Measurements from ENCODE around the gene AK5.

AK5 gene

DNA sequence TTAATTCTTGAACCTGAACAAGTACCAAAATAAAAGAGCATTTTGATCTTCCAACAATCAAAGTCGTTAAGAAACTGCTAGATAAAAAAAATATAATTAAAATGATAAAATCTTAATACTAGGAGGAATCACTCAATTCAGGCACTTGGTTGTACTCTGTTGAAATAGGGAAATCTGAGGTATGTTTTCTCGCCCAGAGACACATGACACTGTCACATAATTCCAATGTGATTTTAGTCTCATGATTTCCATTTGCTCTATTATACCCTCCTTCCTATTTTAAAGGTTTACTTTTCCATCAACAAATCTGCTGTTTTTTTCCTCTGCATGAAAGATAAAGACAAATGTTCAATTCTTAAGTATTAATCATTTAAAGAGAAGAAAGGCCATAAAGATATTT is 303.1 kb downstream of the AK5 start:
- no peaks in the 10 kb centered on the region for H3K9me3 ChIP-seq (ENCODE audit: control insufficient read depth in 2 of 2, low read length in 2 of 2)
- H3K27me3 ChIP-seq (ENCODE audit: control insufficient read depth in 1 of 2, insufficient read depth in 2 of 2, low read length in 2 of 2), result no peaks in the 10 kb centered on the region
- H3K36me3 ChIP-seq (ENCODE audit: control insufficient read depth in 2 of 2, insufficient read depth in 2 of 2, low read length in 2 of 2), result peaks cover 5% of the 10 kb centered on the region in 2 donors
- no peak overlapping the region for H3K9ac ChIP-seq (ENCODE audit: low read length in 2 of 2)
- H3K4me3 ChIP-seq (ENCODE audit: low read length in 2 of 2), result no peak overlapping the region
- no peak overlapping the region for H3K27ac ChIP-seq (ENCODE audit: low read length)
- H3K4me1 ChIP-seq (ENCODE audit: control insufficient read depth, insufficient read depth, low read length), result no peaks in the 10 kb centered on the region

DNA sequence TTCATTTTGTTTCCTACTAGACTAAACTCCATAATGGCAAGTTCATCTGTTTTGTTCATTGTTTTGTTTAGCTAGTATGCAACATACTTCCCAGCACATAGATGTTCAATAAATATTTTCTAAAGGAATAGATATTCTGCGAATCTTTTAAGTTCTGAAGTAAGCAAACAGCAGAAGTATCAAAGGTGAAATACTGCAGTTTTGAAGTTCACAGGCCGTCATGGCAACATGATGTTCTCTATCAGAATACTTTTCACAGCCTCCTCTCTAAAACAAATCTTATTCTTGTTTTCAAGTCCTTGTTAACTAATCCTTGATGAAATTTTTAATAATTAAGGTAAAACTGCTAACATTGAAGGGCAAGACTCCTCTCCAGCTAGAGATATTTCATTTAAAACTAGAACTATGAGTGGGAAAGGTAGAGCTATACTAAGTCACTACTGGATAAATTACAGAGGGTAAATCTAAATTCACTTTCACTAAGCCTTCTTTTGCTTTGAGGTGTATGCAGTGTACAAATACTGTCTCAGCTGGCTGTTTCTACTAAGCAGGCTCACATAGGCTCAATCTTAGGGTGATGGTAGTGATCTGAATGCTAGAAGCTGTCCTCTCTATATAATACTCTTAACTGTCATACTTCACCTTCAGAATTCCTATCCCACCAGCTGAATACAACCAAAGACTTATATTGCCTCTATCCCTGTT is 303.9 kb downstream of the AK5 start:
- no peak overlapping the region for H3K9ac ChIP-seq (ENCODE audit: low read length in 2 of 2)
- no peaks in the 10 kb centered on the region for H3K4me1 ChIP-seq (ENCODE audit: control insufficient read depth, insufficient read depth, low read length)
- H3K4me3 ChIP-seq (ENCODE audit: low read length in 2 of 2), result no peak overlapping the region
- no peaks in the 10 kb centered on the region for H3K27me3 ChIP-seq (ENCODE audit: control insufficient read depth in 1 of 2, insufficient read depth in 2 of 2, low read length in 2 of 2)
- H3K36me3 ChIP-seq (ENCODE audit: control insufficient read depth in 2 of 2, insufficient read depth in 2 of 2, low read length in 2 of 2), result peaks cover 0 to 5% of the 10 kb centered on the region in 2 donors
- no peak overlapping the region for H3K27ac ChIP-seq (ENCODE audit: low read length)
- no peaks in the 10 kb centered on the region for H3K9me3 ChIP-seq (ENCODE audit: control insufficient read depth in 2 of 2, low read length in 2 of 2)

DNA sequence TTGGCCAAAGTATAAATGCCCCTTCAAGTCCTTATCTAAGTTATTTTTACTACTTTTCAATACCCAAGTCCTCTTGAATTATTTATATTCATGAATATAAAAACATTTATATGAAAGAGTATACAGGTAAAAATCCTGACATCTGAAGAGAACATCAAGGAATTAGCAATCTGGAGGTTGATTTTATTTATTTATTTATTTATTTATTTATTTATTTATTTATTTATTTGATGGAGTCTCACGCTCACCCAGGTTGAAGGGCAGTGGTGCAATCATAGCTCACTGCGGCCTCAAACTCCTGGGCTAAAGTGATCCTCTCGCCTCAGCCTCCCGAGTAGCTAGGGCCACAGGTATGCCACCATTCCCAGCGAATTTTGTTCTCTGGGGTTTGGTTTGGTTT is 307.4 kb downstream of the AK5 start:
- no peaks in the 10 kb centered on the region for H3K4me1 ChIP-seq (ENCODE audit: control insufficient read depth, insufficient read depth, low read length)
- no peak overlapping the region for H3K4me3 ChIP-seq (ENCODE audit: low read length in 2 of 2)
- H3K9ac ChIP-seq (ENCODE audit: low read length in 2 of 2), result no peak overlapping the region
- no peaks in the 10 kb centered on the region for H3K9me3 ChIP-seq (ENCODE audit: control insufficient read depth in 2 of 2, low read length in 2 of 2)
- H3K27me3 ChIP-seq (ENCODE audit: control insufficient read depth in 1 of 2, insufficient read depth in 2 of 2, low read length in 2 of 2), result no peaks in the 10 kb centered on the region
- H3K36me3 ChIP-seq (ENCODE audit: control insufficient read depth in 2 of 2, insufficient read depth in 2 of 2, low read length in 2 of 2), result no peaks in the 10 kb centered on the region
- no peak overlapping the region for H3K27ac ChIP-seq (ENCODE audit: low read length)

DNA sequence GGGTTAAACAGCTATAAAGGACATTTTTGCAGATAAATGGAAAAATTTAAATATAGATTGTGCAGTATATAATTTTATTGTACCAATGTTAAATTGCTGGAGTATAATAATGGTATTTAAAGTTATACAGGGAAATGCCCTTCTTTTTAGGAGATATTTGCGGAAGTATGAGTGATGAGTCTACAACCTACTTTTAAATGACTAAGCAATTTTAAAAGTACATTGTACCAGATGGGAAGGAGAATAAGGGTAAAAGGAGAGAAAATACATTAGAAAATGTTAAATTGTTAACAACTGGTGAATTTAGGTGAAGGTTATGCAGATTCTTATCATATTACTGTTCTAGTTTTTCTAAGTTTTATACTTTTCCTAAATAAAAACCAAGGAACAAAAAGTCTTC is 308.8 kb downstream of the AK5 start:
- H3K9me3 ChIP-seq (ENCODE audit: control insufficient read depth in 2 of 2, low read length in 2 of 2), result no peaks in the 10 kb centered on the region
- no peak overlapping the region for H3K27ac ChIP-seq (ENCODE audit: low read length)
- no peak overlapping the region for H3K9ac ChIP-seq (ENCODE audit: low read length in 2 of 2)
- H3K27me3 ChIP-seq (ENCODE audit: control insufficient read depth in 1 of 2, insufficient read depth in 2 of 2, low read length in 2 of 2), result no peaks in the 10 kb centered on the region
- H3K4me1 ChIP-seq (ENCODE audit: control insufficient read depth, insufficient read depth, low read length), result no peaks in the 10 kb centered on the region
- H3K36me3 ChIP-seq (ENCODE audit: control insufficient read depth in 2 of 2, insufficient read depth in 2 of 2, low read length in 2 of 2), result no peaks in the 10 kb centered on the region
- no peak overlapping the region for H3K4me3 ChIP-seq (ENCODE audit: low read length in 2 of 2)

DNA sequence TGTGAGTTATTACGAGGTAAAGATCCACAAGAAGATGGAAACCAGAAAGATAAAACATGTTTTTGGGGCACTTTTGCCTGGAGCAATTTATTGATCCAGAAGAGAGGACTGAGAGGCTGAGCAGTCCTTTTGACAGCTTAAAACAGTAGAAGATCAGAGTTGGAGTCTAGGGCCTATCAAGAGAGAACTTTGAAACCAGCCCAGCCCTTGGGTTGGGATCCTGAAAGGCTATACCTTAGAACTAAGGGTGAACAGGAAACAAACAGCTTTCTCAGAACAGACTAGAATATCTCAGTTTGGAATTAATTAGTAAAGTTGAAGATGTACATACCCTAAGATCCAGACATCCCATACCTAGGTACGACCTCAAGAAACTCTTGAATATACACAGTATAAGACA is 311.1 kb downstream of the AK5 start:
- Histone ChIP-seq H3K27ac (ENCODE audit: low read length) (no peak overlapping the region), H3K4me1 (ENCODE audit: control insufficient read depth, insufficient read depth, low read length) (no peaks in the 10 kb centered on the region), H3K9me3 (ENCODE audit: control insufficient read depth in 2 of 2, low read length in 2 of 2) (no peaks in the 10 kb centered on the region), H3K9ac (ENCODE audit: low read length in 2 of 2) (no peak overlapping the region), H3K27me3 (ENCODE audit: control insufficient read depth in 1 of 2, insufficient read depth in 2 of 2, low read length in 2 of 2) (no peaks in the 10 kb centered on the region), H3K4me3 (ENCODE audit: low read length in 2 of 2) (no peak overlapping the region), H3K36me3 (ENCODE audit: control insufficient read depth in 2 of 2, insufficient read depth in 2 of 2, low read length in 2 of 2) (no peaks in the 10 kb centered on the region)

DNA sequence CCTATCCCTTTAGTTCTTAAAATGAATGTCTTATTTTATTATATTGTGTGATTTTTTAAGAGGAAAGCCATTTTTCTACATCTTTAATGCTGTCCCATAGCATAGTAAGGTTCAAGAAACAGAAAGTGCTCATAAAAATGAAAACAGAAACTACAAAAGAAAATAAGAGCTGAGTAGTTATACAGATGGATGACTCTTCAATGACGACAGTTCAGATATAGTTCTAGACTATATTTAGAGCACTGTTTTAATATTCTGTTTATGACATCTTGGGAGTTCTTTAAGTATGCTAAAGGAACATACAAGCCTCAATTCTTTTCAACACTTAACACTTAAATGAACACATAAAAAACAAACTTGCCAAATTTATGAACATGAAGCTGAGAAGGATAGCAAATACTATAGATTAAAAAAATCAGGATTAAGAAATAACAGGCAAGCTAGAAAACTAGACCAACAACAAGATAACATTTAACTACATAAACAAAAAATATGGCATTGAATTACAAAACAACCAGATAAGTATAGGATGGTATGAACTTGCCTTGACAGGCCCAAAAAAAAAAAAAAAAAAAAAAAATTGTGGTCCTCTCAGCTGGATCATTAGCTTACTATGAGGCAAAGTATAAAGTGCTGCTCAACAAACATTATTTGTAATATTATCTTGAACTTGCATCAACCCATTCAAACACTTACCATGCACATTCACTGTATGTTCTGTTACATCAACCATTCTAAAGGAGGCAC is 312.7 kb downstream of the AK5 start:
- H3K9me3 ChIP-seq (ENCODE audit: control insufficient read depth in 2 of 2, low read length in 2 of 2), result no peaks in the 10 kb centered on the region
- no peaks in the 10 kb centered on the region for H3K27me3 ChIP-seq (ENCODE audit: control insufficient read depth in 1 of 2, insufficient read depth in 2 of 2, low read length in 2 of 2)
- H3K4me1 ChIP-seq (ENCODE audit: control insufficient read depth, insufficient read depth, low read length), result no peaks in the 10 kb centered on the region
- H3K4me3 ChIP-seq (ENCODE audit: low read length in 2 of 2), result no peak overlapping the region
- no peaks in the 10 kb centered on the region for H3K36me3 ChIP-seq (ENCODE audit: control insufficient read depth in 2 of 2, insufficient read depth in 2 of 2, low read length in 2 of 2)
- no peak overlapping the region for H3K27ac ChIP-seq (ENCODE audit: low read length)
- H3K9ac ChIP-seq (ENCODE audit: low read length in 2 of 2), result no peak overlapping the region

DNA sequence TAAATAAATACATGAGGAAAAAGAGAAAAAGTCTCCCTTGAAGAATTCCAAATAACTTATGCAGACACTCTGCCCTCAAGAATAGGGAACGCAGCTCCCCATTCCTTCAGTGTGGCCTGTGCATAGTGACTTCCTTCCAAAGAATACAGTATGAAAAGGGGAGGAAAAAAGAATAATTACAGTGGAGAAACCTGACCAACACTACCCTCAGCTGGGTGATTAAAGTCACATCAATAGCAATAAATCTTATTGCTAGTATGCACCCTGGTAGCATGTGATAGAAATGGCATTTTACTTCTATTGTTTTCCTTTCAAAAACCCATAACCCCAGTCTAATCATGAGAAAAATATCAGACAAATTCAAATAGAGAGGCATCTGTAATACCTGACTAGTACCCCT is 315.5 kb downstream of the AK5 start:
- no peak overlapping the region for H3K4me3 ChIP-seq (ENCODE audit: low read length in 2 of 2)
- H3K9me3 ChIP-seq (ENCODE audit: control insufficient read depth in 2 of 2, low read length in 2 of 2), result no peaks in the 10 kb centered on the region

DNA sequence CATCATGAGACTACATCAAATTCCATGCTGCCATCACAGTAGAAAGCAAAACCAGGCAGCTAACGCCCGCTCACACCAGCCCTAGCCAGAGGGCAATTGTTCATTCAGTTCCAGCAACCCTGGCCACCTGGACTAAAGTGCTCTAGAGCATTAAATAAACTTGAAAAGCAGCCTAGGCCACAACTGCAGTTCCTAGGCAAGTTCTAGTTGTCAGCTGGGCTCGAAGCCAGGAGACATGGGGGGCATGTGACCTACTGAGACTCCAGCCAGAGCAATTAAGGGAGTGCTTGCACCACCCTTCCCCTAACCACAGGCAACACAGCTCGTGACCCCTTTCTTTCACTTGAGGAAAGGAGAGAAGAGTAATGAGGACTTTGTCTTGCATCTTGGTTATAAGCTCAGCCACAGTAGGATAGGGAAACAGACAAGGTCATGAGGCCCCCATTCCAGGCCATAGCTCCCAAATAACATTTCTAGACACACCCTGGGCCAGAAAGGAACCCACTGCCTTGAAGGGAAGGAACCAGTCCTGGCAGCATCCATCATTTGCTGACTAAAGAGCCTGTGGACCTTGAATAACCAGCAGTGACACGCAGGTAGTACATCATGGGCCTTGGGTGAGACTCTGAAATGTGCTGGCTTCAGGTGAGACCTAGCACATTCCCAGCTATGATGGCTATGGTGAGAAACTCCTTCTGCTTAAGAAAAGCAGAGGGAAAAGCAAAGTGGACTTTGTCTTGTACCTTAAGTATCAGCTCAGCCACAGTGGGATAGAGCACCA is 323.6 kb downstream of the AK5 start:
- Histone ChIP-seq H3K36me3 (ENCODE audit: control insufficient read depth in 2 of 2, insufficient read depth in 2 of 2, low read length in 2 of 2) (peaks cover 0 to 2% of the 10 kb centered on the region in 2 donors), H3K4me3 (ENCODE audit: low read length in 2 of 2) (no peak overlapping the region), H3K4me1 (ENCODE audit: control insufficient read depth, insufficient read depth, low read length) (no peaks in the 10 kb centered on the region), H3K27ac (ENCODE audit: low read length) (no peak overlapping the region), H3K9ac (ENCODE audit: low read length in 2 of 2) (no peak overlapping the region), H3K9me3 (ENCODE audit: control insufficient read depth in 2 of 2, low read length in 2 of 2) (no peaks in the 10 kb centered on the region), H3K27me3 (ENCODE audit: control insufficient read depth in 1 of 2, insufficient read depth in 2 of 2, low read length in 2 of 2) (no peaks in the 10 kb centered on the region)

More for the DNA sequence above, 315.5 kb downstream of the AK5 start:
- Histone ChIP-seq H3K36me3 (ENCODE audit: control insufficient read depth in 2 of 2, insufficient read depth in 2 of 2, low read length in 2 of 2) (no peaks in the 10 kb centered on the region), H3K9ac (ENCODE audit: low read length in 2 of 2) (no peak overlapping the region), H3K4me1 (ENCODE audit: control insufficient read depth, insufficient read depth, low read length) (no peaks in the 10 kb centered on the region), H3K27ac (ENCODE audit: low read length) (no peak overlapping the region), H3K27me3 (ENCODE audit: control insufficient read depth in 1 of 2, insufficient read depth in 2 of 2, low read length in 2 of 2) (no peaks in the 10 kb centered on the region)

DNA sequence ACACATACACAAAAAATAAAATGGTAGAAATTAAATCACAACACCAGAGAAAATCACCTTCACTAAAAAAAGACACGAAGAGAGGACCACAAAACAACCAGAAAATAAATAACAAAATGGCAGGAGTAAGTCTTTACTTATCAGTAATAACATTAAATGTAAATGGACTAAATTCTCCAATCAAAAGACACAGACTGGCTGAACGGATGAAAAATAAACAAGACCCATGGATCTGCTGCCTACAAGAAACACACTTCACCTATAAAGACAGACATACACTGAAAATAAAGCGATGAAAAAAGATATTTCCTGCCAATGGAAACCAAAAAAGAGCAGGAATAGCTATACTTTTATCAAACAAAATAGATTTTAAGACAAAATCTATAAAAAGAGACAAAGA is 327.1 kb downstream of the AK5 start:
- H3K27me3 ChIP-seq (ENCODE audit: control insufficient read depth in 1 of 2, insufficient read depth in 2 of 2, low read length in 2 of 2), result no peaks in the 10 kb centered on the region
- H3K9me3 ChIP-seq (ENCODE audit: control insufficient read depth in 2 of 2, low read length in 2 of 2), result no peaks in the 10 kb centered on the region
- H3K4me1 ChIP-seq (ENCODE audit: control insufficient read depth, insufficient read depth, low read length), result no peaks in the 10 kb centered on the region
- H3K27ac ChIP-seq (ENCODE audit: low read length), result no peak overlapping the region
- no peak overlapping the region for H3K4me3 ChIP-seq (ENCODE audit: low read length in 2 of 2)
- H3K36me3 ChIP-seq (ENCODE audit: control insufficient read depth in 2 of 2, insufficient read depth in 2 of 2, low read length in 2 of 2), result peaks cover 0 to 5% of the 10 kb centered on the region in 2 donors
- H3K9ac ChIP-seq (ENCODE audit: low read length in 2 of 2), result no peak overlapping the region
